HG02571 (cell line): ENCODE measurements around the gene ITGA11.

ENCODE experiments used
- ATAC-seq: cut with Tn5 transposase; IDR thresholded peaks from one replicate; pipeline ENCODE4 v1.9.1; 2021; ENCODE audit warnings: mild to moderate bottlenecking, moderate library complexity; ENCODE audit not compliant: unreplicated experiment

Gene ITGA11

DNA sequence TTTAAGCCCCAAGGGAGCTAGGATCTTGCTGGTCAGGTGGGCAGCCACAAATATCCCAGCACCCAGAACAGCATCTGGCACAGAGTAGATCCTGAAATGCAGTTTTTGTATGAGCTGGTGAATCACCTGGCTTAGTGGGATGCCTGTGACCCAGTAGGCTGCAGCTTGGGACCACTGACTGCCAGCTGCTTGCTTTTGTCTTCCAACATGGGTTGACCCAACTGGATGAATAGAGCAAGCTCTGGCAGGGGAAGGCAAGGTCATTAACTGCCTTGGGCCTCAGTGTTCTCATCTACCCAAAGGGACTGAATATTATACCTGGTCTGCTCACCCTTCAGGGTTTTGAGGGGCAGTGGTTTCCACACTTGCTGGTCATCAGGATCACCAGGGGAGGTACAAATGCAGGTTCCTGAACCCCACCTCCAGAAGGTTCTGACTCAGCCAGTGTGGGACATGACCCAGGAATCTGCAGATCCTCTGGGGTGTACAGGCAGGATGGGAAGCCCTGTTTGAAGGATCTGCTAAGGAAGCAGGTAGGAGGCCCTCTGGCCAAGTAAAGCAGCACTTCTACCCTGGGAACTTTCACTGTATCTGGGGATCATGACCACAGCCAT, 55.4 kb downstream of the ITGA11 start:
- ATAC-seq: no peak

- no peak for ATAC-seq
These were observed 56.2 kb downstream of the ITGA11 start for GRCh38 chr15:68375716-68376220.

GRCh38 chr15:68375191-68375631, 56.8 kb downstream of the ITGA11 start:
- ATAC-seq: no peak

- ATAC-seq: no peak
These were observed 57.7 kb downstream of the ITGA11 start for GRCh38 chr15:68374168-68374745.

- ATAC-seq: no peak
These were observed 58.9 kb downstream of the ITGA11 start for GRCh38 chr15:68373028-68373427.

DNA sequence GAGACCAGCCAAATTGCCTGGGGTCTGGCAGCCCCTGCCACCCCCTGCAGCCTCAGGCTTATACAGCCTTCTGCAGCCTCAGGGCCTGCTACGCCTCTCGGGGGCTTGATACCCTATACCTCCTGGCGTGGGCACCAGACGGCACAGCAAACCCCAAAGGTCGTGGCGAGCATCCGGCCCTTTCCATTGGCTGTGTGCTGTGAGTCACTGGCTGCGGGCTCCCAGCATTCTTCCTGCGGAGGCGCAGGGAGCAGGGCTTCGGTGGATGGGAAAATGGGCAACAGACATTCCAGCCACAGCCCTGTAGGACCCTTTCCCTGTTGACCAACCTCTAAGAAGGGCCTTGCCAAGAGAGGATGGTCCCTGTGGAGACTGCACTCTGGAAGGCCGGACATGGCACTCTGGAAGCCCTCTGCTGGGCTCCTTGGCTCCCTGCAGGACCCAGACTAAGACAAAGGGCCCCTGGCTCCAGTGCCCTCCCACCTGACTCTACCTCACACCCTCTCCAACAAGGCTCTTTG, 59.6 kb downstream of the ITGA11 start:
- ATAC-seq: no peak

- no peak for ATAC-seq
These were observed 60.1 kb downstream of the ITGA11 start for GRCh38 chr15:68371851-68372250.

- no peak for ATAC-seq
These were observed 60.8 kb downstream of the ITGA11 start for GRCh38 chr15:68371160-68371559.

DNA sequence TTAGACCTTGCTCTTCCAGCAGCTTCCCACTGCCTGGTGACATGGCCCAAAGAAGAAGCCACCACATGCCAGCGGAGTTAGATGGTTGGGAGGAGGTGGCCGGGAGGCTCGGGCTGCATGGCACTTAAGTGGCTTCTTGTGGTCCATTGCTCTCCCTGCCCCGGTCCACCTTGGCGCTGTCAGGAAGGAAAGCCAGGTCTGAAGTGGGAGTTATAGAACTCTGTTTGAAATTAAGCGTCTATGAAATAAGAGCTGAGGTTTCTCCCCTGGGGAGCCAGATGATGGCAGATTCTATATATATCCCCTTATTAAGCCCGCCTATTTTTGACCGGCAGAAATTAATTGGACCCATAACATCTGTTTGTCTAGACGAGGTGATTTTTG, 61.2 kb downstream of the ITGA11 start:
- ATAC-seq: no peak

GRCh38 chr15:68369931-68370767, 61.8 kb downstream of the ITGA11 start:
- no peak for ATAC-seq

DNA sequence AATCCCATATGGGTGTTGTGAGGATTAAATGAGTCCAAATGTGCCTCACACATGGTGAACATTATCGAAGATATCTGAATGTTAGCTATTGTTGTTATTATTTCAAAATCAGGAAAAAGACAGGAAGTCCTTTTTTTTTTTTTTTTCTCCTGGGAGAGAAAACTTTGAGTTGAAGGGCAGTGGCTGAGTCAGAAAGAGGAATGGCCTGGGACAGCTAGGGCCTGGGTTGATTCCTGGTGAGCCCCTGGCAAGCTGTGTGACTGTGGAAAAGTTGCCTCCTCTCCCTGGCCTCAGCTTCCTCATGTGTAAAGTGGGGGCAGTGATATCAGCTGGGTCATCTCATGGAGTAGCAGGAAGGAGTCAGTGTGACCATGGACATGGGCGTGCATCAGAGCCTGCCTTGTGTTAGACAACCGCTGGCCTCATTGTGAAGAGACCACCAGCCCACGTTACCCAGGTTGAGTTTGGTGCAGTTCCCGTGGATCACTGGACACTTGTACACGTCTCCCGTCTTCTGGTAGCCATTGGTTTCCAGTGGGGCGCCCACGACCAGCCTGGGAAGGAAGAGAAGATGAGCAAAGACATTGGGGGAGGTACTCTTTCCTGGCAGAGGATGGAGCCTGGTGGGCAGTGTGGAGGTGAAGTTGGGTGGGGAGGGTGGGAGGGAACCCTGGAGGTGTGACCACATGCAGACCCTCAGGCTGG, 63.1 kb downstream of the ITGA11 start:
- ATAC-seq: no peak

DNA sequence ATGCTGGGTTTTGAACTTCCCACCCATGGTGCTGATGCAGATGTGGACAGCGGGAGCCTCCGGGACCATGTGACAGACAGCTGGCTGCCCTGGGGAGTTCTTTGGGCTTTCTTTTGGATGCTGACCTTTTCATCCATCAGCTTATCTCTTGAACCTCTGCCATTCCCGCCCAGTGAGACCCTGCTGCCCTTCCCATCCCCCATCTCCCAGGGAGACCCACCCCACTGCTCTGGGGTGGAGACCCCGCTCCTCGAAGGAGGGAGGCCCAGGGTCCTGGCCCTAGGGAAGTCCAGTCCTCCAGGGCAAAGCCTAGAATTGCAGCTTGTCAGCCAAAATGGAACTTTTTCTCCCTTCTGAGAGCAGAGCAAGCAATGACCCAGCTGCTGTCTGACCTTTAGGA, 64.0 kb downstream of the ITGA11 start:
- no peak for ATAC-seq

DNA sequence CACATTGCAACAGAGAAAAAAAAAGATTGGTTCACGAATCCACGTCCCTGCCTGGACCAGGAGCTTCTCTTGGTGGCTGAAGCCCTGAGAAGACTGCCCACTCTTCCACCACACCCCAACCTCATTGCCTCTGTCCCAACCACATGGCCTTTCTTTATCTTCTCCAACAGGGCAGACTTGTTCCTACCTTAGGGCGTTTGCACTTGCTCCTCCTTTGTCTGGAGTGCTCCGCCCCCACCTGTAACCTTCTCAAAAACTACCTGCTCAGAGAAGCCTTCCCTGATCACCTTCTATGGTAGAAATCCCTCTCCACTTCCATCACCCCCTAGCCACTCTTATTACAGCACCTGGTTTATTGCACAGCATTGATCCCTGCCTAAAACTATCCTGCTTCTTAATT, 64.7 kb downstream of the ITGA11 start:
- ATAC-seq: no peak

DNA sequence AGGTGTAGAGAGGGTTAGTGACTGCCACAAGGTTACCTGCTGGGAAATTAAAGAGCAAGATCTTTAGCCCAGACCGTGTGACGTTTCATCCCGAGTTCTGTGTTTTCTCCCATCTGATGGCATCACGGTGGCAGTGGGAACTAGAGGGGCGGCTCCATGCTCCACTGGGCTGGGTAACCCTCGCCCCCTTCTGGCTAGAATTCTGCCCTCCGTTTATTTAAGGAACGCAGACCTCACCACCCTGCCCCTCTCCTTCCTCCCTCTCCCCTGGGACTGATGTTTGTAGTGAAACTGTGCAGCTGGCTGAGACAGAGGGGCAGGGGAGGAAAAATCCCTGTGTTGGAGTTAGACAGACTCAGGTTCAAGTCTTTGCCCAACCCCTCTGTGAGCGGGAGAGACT, 65.6 kb downstream of the ITGA11 start:
- no peak for ATAC-seq

DNA sequence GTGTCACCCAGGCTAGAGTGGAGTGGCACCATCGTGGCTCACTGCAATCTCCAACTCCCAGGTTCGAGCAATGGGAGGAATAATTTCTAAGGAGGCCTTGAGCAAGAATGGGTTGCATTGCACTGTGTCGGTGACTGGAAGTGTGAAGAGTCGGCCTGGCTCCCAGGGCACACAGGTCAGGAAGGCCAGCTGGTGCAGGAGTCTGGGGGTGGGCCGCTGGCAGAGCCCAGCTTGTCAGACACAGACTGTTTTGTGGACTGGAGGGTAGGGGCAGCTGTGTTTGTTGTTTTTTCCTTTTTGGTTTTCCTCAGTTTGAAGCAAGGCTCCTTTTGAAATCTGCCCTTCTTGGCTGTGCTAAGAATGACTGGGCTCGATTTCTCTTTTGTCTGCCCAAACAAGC, 66.2 kb downstream of the ITGA11 start:
- no peak for ATAC-seq

DNA sequence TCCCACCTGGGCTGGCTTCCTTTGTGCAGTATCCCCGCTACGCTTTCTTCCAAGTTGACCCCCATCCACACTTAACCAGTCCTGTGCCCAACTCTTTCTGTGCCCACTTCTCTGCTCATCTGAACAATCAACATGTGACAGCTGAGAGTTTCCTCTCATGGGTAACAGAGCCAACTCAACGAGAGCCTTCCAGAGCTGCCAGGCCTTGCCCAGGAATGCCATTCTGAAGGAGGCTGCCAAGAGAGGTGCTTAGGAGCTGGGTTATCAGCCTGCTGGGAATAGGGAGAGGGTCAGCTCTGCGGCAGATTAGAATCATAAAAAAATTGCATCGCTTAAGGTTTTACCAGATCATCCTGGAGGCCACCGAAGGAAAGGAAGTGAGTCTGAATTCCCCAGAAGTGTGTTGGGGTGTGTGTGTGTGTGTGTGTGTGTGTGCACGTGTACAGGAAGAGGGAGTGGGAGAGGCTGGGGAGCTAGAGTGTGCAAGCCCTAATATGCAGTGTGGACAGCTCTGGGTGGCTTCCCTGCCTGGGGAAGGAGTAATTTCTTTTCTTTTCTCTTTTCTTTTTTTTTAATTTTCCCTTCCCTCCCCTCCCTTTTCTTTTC, 66.7 kb downstream of the ITGA11 start:
- ATAC-seq: no peak

- ATAC-seq: no peak
These were observed 67.3 kb downstream of the ITGA11 start for GRCh38 chr15:68364660-68365035.

DNA sequence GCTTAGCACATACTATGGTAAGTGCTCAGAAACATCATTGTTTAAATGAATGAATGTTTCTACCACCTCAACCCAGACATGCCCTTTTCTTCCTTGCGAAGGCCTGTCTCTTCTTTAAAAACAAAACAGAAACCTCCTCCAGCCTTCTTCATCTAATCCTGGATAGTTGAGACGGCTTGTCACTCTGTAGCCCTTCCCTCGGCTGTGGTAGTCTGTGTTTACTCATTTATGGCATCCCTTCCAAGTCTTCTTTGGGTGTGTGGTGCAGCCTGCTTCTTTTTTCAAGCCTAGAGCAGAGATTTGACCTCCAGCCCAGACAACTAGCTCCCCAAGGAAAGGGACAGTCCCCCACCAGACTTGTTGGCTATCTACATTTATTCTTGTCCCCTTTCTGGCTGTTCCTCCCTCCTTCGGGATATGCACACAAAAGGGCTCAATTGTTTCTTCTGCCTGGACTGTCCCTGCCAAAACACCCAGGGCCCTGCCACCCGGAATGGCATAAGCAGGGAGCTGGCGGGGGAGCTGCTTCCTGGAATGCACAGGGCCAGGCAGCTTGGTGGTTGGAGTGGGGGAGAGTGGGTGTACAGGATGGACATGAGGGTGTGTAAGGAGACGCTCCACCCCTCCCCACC, 67.8 kb downstream of the ITGA11 start:
- no peak for ATAC-seq

DNA sequence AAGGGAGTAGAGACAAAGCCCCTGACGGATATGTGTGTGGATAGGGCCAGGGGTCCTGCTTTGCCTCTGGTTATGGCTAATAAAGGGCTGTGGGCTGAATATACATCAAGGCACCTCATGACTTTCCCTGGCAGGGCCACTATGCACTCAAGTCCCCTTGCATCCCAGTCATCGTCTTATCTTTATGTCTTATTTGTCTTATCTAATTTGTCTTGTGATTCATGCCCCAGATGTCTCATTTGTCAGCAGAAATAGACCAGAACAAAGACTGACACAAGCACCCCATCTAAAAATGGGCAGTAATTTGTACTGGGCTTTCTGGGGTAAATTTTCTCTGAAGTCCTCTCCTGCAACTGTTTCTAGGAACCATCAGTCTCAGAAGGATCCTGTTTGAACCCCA, 68.6 kb downstream of the ITGA11 start:
- ATAC-seq: no peak

DNA sequence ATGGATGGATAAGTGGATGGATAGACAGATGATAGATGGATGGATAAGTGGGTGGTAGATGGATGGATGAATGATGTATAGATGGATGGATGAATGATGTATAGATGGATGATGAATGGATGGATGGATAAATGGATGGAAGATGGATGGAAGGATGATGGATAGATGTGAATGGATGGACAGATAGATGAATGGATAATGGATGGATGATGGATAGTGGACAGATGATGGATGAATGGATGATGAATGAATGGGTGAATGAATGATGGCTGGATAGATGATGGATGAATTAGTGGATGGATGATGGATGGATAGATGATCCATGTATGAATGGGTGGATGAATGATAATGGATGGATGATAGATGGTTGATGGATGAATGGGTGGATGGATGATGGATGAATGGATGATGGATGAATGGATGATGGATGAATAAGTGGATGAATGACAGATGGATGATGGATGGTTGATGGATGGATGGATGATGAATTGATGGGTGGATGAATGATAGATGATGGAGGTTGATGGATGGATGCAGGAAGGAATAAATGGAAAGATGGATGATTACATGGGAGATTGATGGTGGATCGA, 69.3 kb downstream of the ITGA11 start:
- no peak for ATAC-seq
